Colonic mucosa (tissue), 4 donors: ENCODE results near the gene PSMF1. TPM values are rescaled to one million over a fixed set of nuclear protein-coding genes. Genes with fewer than 3 reads are reported as not detected.

Source experiments
- DNase-seq: peaks from one replicate; pipeline ENCODE4 v3.0.0-alpha.2; 2020
- H3K27ac ChIP-seq: fragments of 200-600 bp; one replicate; pipeline ENCODE4 v1.8.0; 2021
- H3K27me3 ChIP-seq: fragments of 200-600 bp; one replicate; pipeline ENCODE4 v1.8.0; 2021
- H3K36me3 ChIP-seq: fragments of 200-600 bp; one replicate; pipeline ENCODE4 v1.8.0; 2021
- H3K4me1 ChIP-seq: fragments of 200-600 bp; one replicate; pipeline ENCODE4 v1.8.0; 2021; ENCODE audit warnings: mild to moderate bottlenecking
- H3K4me3 ChIP-seq: fragments of 200-600 bp; one replicate; pipeline ENCODE4 v1.8.0; 2021
- H3K9ac ChIP-seq, 2 donors: one replicate each; pipeline ENCODE4 v1.7.0; 2013; ENCODE audit warnings: control low read depth in 2 of 2, low read depth in 2 of 2, low read length in 2 of 2
- H3K9me3 ChIP-seq: fragments of 200-600 bp; one replicate; pipeline ENCODE4 v1.8.0; 2021
- CTCF ChIP-seq: fragments of 200-600 bp; IDR thresholded peaks from one replicate; pipeline ENCODE4 v1.8.0; 2022; ENCODE audit warnings: antibody characterized with exemption, mild to moderate bottlenecking
- intact Hi-C: fragments of 100-400 bp; cut with DNase I; formaldehyde crosslinking; loops from one replicate; pipeline ENCODE4 v1.14.1; 2022
- total RNA-seq, 2 donors: library from RNA; stranded (reverse); fragmentation: NEBNext Ultra II Directional in 1 of 2; extraction: Animal tissue kit (Norgen Biotek cat#: 25700) in 1 of 2; gene quantifications; one replicate each; pipeline ENCODE4 v1.2.1, GENCODE V29; 2021
- donor health status: healthy.
- donor health status: DM: no; HTN: no; CAD: no.
- donor health status: DM: no; HTN: no; CAD: no.

The PSMF1 gene
- total RNA-seq, 2 donors from 2014 or later, result 138 to 163 TPM

- H3K36me3 ChIP-seq, result no peaks in the 10 kb centered on the region
- no peak overlapping the region for H3K4me3 ChIP-seq
- H3K27me3 ChIP-seq, result peaks cover 14% of the 10 kb centered on the region
- no peak for TF ChIP-seq CTCF
- H3K27ac ChIP-seq, result no peak overlapping the region
- H3K9ac ChIP-seq, result no peak overlapping the region
- intact Hi-C loops, result loop anchor here (10.0 kb wide), 1 partner anchor 63 kb away; no protein-coding TSS in a partner anchor
- DNase-seq, result no peak
- H3K9me3 ChIP-seq, result no peaks in the 10 kb centered on the region
- H3K4me1 ChIP-seq, result no peaks in the 10 kb centered on the region
Observed at GRCh38 chr20:1187605-1188171, 69.3 kb downstream of the PSMF1 start.

DNA sequence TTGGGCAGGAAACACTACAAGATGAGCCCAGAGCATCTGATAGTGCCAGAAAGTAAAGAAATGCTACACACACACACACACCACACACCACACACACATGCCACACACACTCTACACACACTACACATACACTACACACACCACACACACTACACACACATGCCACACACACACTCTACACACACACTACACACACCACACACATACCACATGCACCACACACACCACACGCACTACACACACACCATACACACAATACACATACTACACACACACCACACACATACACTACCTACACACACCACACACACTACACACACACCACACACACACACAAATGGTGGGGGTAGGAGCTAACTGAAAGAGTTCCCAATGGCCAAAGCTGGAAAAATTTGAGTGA lies 69.9 kb downstream of the PSMF1 start:
- H3K4me3 ChIP-seq, result no peak overlapping the region
- H3K4me1 ChIP-seq, result no peaks in the 10 kb centered on the region
- H3K27ac ChIP-seq, result no peak overlapping the region
- no peak overlapping the region for H3K9ac ChIP-seq
- no peak for TF ChIP-seq CTCF
- H3K27me3 ChIP-seq, result peaks cover 14% of the 10 kb centered on the region
- no peaks in the 10 kb centered on the region for H3K9me3 ChIP-seq
- no peaks in the 10 kb centered on the region for H3K36me3 ChIP-seq
- no peak for DNase-seq
- intact Hi-C loops, result loop anchor here (10.0 kb wide), 1 partner anchor 64 kb away; no protein-coding TSS in a partner anchor

DNA sequence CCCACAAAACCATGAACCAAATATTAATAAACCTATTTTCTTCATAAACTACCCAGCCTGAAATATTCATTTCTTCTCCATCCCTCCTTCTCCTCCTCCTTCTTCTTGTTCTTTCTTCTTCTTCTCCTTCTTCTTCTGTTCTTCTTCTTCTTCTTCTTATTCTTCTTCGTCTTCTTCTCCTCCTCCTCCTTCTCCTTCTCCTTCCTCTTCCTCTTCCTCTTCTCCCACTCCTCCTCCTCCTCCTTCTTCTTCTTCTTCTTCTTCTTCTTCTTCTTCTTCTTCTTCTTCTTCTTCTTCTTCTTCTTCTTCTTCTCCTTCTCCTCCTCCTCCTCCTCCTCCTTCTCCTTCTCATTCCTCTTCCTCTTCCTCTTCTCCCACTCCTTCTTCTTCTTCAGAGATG lies 71.4 kb downstream of the PSMF1 start:
- intact Hi-C loops, result loop anchor here (10.0 kb wide), 1 partner anchor 65 kb away; no protein-coding TSS in a partner anchor
- Histone ChIP-seq H3K27me3 (peaks cover 3% of the 10 kb centered on the region), H3K27ac (no peak overlapping the region), H3K4me3 (no peak overlapping the region), H3K36me3 (no peaks in the 10 kb centered on the region), H3K9me3 (no peaks in the 10 kb centered on the region), H3K9ac (no peak overlapping the region), H3K4me1 (no peaks in the 10 kb centered on the region)
- TF ChIP-seq CTCF, result no peak
- no peak for DNase-seq

DNA sequence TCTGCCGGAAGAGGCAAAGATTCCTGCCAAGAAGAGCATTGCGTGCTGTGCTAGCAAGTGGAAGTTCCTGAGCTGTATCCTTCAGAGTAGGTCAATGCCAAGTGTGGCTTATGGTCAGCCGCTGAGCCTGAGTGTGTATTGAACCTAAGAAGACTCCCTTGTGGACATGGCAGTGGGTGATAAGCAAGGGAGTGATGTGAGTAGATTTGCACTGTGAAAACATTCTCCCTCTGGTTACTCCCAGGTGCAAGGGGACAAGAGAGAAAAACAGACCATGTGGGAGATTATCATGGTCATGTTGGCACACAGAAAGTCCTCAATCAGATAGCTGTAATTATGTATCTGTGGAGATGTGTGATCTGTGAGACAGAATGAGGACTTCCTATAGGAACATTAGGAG lies 72.4 kb downstream of the PSMF1 start:
- no peak overlapping the region for H3K4me3 ChIP-seq
- no peaks in the 10 kb centered on the region for H3K36me3 ChIP-seq
- no peaks in the 10 kb centered on the region for H3K4me1 ChIP-seq
- no peak overlapping the region for H3K9ac ChIP-seq
- no peak for DNase-seq
- no peaks in the 10 kb centered on the region for H3K9me3 ChIP-seq
- H3K27ac ChIP-seq, result no peak overlapping the region
- no peak for TF ChIP-seq CTCF
- intact Hi-C loops, result no loop called here
- H3K27me3 ChIP-seq, result no peaks in the 10 kb centered on the region

DNA sequence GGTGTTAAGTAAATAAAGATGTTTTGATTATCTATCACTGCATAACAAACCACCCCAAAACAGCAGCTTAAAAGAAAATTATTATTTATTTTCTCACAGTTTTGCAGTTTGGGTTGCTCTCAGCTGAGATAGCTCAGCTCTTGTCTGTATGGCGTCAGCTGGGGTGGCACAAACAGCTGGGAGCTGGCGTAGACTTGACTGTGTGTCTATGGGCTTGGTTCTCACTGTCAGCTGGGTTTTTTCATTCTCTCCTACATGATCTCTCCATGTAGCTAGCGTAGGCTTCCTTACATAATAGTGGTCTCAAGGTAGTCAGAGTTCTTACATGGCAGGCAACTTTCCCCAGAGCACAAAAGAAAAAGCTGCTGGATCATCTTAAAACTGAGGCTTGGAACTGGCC lies 72.9 kb downstream of the PSMF1 start:
- Histone ChIP-seq H3K27me3 (no peaks in the 10 kb centered on the region), H3K4me1 (no peaks in the 10 kb centered on the region), H3K9me3 (no peaks in the 10 kb centered on the region), H3K9ac (no peak overlapping the region), H3K36me3 (no peaks in the 10 kb centered on the region), H3K27ac (no peak overlapping the region), H3K4me3 (no peak overlapping the region)
- no peak for DNase-seq
- no peak for TF ChIP-seq CTCF
- intact Hi-C loops, result no loop called here
